Mesenchymal stem cell (in vitro differentiated cells and primary cell): ENCODE data around the gene NRF1.
A peak's percentile ranks its signal among the peaks of the same experiment; 100 is the strongest.

ENCODE experiments used
- DNase-seq: peaks from one replicate; pipeline ENCODE4 v3.0.0-alpha.2; 2013
- H2AFZ ChIP-seq: one replicate; pipeline ENCODE4 v1.6.1; 2013; ENCODE audit warnings: low read depth, mild to moderate bottlenecking, control low read depth, inconsistent platforms, low read length, moderate library complexity
- H2AK5ac ChIP-seq: 2 replicates; pipeline ENCODE4 v1.6.1; 2013; ENCODE audit warnings: low read length, moderate library complexity, mild to moderate bottlenecking, inconsistent platforms; ENCODE audit not compliant: severe bottlenecking
- H2BK120ac ChIP-seq: one replicate; pipeline ENCODE4 v1.6.1; 2013; ENCODE audit warnings: low read depth, mild to moderate bottlenecking, inconsistent platforms, low read length, moderate library complexity
- H2BK12ac ChIP-seq, 2 experiments: one replicate each; pipeline ENCODE4 v1.6.1; 2013; ENCODE audit warnings: inconsistent platforms in 2 of 2, low read length in 2 of 2, mild to moderate bottlenecking in 2 of 2, moderate library complexity in 2 of 2, control low read depth in 1 of 2
- H2BK15ac ChIP-seq: one replicate; pipeline ENCODE4 v1.6.1; 2013; ENCODE audit warnings: mild to moderate bottlenecking, low read depth, inconsistent platforms; ENCODE audit not compliant: poor library complexity, severe bottlenecking
- H2BK5ac ChIP-seq: 2 replicates; pipeline ENCODE4 v1.6.1; 2013; ENCODE audit warnings: low read depth, mild to moderate bottlenecking, low read length, control low read depth, inconsistent platforms; ENCODE audit not compliant: poor library complexity, severe bottlenecking
- H3K14ac ChIP-seq, 2 experiments: one replicate each; pipeline ENCODE4 v1.6.1; 2013; ENCODE audit warnings: inconsistent platforms in 2 of 2, low read length in 2 of 2, control low read depth in 1 of 2, mild to moderate bottlenecking in 1 of 2, moderate library complexity in 1 of 2
- H3K18ac ChIP-seq, 2 experiments: one replicate each; pipeline ENCODE4 v1.6.1; 2013; ENCODE audit warnings: inconsistent platforms in 2 of 2, low read length in 2 of 2, control low read depth in 1 of 2, low read depth in 1 of 2, mild to moderate bottlenecking in 1 of 2
- H3K23ac ChIP-seq, 2 experiments: one replicate each; pipeline ENCODE4 v1.6.1; 2013; ENCODE audit warnings: inconsistent platforms in 2 of 2, low read length in 2 of 2, mild to moderate bottlenecking in 2 of 2, moderate library complexity in 2 of 2, control low read depth in 1 of 2
- H3K27ac ChIP-seq: 2 replicates; pipeline ENCODE4 v1.5.1; 2013; ENCODE audit warnings: mild to moderate bottlenecking, moderate library complexity, low read length, control low read depth, inconsistent platforms; ENCODE audit not compliant: poor library complexity, severe bottlenecking
- H3K27me3 ChIP-seq, 2 experiments: 2 replicates each; pipeline versions ENCODE4 v1.6.1 to v1.7.0; 2013; ENCODE audit warnings: low read length in 2 of 2, mild to moderate bottlenecking in 2 of 2, moderate library complexity in 2 of 2, control low read depth in 1 of 2, inconsistent platforms in 1 of 2; ENCODE audit not compliant: control insufficient read depth in 1 of 2, insufficient read depth in 1 of 2
- H3K36me3 ChIP-seq, 2 experiments: 2 replicates each; pipeline versions ENCODE4 v1.6.1 to v1.7.0; 2013; ENCODE audit warnings: low read length in 2 of 2, control low read depth in 1 of 2, inconsistent platforms in 1 of 2, low read depth in 1 of 2, mild to moderate bottlenecking in 1 of 2; ENCODE audit not compliant: insufficient read depth in 2 of 2, control insufficient read depth in 1 of 2
- H3K4ac ChIP-seq, 2 experiments: one replicate each; pipeline ENCODE4 v1.6.1; 2013; ENCODE audit warnings: inconsistent platforms in 2 of 2, low read length in 2 of 2, mild to moderate bottlenecking in 2 of 2, moderate library complexity in 2 of 2, control low read depth in 1 of 2, low read depth in 1 of 2
- H3K4me1 ChIP-seq: 2 replicates; pipeline ENCODE4 v1.6.1; 2013; ENCODE audit warnings: low read depth, low read length, control low read depth; ENCODE audit not compliant: control insufficient read depth, insufficient read depth
- H3K4me2 ChIP-seq: 2 replicates; pipeline ENCODE4 v1.6.1; 2013; ENCODE audit warnings: low read length, mild to moderate bottlenecking, inconsistent platforms; ENCODE audit not compliant: poor library complexity, severe bottlenecking
- H3K4me3 ChIP-seq, 2 experiments: 2 replicates each; pipeline versions ENCODE4 v1.5.1 to v1.7.0; 2013; ENCODE audit warnings: low read length in 2 of 2, mild to moderate bottlenecking in 2 of 2, control low read depth in 1 of 2, low read depth in 1 of 2; ENCODE audit not compliant: insufficient read depth in 1 of 2
- H3K79me1 ChIP-seq: replicated peaks from 2 replicates; pipeline ENCODE4 v1.6.1; 2013; ENCODE audit warnings: mild to moderate bottlenecking, control low read depth, low read length, inconsistent platforms; ENCODE audit not compliant: poor library complexity, severe bottlenecking
- H3K9ac ChIP-seq: 2 replicates; pipeline ENCODE4 v1.7.0; 2013; ENCODE audit warnings: mild to moderate bottlenecking, low read length, moderate library complexity
- H3K9me3 ChIP-seq: 2 replicates; pipeline ENCODE4 v1.7.0; 2013; ENCODE audit warnings: mild to moderate bottlenecking, low read length; ENCODE audit not compliant: control insufficient read depth
- H4K8ac ChIP-seq: one replicate; pipeline ENCODE4 v1.6.1; 2013; ENCODE audit warnings: inconsistent platforms, mild to moderate bottlenecking, low read length, moderate library complexity
- H4K91ac ChIP-seq: one replicate; pipeline ENCODE4 v1.6.1; 2013; ENCODE audit warnings: mild to moderate bottlenecking, low read length, inconsistent platforms
- WGBS: methylation state at CpG from one replicate; pipeline ENCODE4 v1.1.7; 2013; ENCODE audit warnings: mixed read lengths; 5-methylcytosine and 5-hydroxymethylcytosine counted together

Gene NRF1

DNA sequence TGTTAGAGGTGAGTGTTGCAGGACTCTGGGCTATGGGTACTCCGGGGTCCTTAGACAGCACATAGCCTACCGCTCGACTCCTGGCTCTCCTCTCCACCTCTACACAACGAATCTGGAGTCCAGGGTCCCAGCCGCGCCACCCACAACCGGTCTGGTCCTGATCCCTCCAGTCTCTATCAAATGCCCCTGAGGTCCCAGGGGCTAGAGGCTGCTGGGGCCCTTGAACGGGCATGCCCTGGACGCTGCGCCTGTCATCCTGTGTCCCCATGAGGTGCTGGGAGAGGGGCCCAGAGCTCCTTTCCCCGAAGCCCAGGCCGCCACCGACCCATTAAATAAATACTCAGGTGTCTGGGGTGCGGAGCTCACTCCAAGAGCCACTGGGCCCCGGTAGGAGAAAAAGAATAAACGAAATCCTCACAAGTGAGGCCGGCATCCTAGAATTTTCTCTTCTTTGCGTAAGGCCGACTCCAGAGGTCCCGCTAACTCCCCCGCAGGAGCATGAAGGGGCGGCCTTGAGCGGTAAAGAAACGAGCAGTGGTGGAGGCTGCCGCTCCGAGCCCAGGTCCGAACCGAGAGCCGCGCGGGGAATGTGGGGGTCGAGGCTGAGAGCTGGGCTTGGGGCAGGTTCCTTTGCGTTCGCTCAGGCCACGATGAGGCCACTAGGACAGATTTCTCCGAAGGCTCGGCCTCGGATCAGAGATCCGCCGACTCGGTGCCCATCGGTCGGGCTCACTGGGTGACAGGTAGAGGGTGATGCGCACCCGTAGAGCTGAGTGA, 166.7 kb downstream of the NRF1 start:
- WGBS, result 8% methylated on average over 43 of the region's 45 CpGs
- H2BK120ac ChIP-seq, result no peak overlapping the region

DNA sequence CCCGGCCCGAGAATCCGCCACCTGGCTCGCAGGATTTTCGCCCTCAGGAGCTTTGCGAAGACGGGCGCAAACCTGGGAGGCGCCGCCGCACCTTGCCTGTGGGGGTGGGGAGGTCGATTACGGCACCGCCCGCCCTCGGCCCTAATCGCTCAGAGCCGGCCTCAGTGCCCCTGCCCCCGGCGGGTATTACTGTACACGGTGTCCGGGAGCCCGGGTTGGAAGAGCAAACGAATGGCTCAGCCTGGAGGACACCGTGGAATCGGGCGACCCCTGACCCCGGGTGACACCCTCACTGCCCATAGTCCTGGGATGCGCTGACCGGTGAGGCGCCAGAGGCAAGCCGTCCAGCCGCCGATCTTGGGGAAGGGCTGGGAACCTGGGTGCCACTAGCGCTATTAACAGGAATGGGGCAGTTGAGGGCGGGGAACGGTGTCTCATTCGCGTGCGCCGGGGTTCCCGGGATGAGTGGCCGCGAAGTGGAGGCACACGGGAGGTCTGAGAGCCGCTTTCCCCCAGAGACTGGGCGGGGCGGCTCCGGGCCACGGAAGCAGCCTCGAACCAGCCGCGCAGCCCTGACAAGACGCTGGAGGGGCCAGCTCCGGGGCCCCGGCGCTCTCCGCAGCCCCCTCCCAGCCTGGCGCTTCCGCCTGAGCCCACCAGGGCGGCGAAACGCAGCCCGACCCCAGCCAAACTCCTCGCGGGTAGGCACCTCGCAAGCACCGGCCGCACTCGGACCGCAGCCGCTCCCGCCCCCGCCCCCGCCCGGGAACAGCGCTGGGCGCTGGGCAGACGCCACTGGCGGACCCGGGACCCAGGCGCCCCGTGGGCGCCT, 167.5 kb downstream of the NRF1 start:
- no peak overlapping the region for H2BK120ac ChIP-seq
- peak overlapping the region in 1 of 2 experiments; percentile 48 for H3K23ac ChIP-seq
- H3K36me3 ChIP-seq, result no peaks in the 10 kb centered on the region
- no peak overlapping the region for H2BK5ac ChIP-seq
- H2BK12ac ChIP-seq, result no peak overlapping the region
- H3K27me3 ChIP-seq, result peaks cover 78 to 88% of the 10 kb centered on the region in 2 experiments
- peak overlapping the region; percentile 36 for H2BK15ac ChIP-seq
- peaks cover 36% of the 10 kb centered on the region for H3K4me1 ChIP-seq
- peak overlapping the region; percentile 84 for H3K4me2 ChIP-seq
- H3K14ac ChIP-seq, result no peak overlapping the region
- H3K9me3 ChIP-seq, result peaks cover 4% of the 10 kb centered on the region
- no peak overlapping the region for H3K4ac ChIP-seq
- no peak overlapping the region for H3K9ac ChIP-seq
- H2AFZ ChIP-seq, result no peak overlapping the region
- no peak overlapping the region for H3K18ac ChIP-seq
- H4K91ac ChIP-seq, result no peak overlapping the region
- DNase-seq, result no peak
- H2AK5ac ChIP-seq, result no peak overlapping the region
- H4K8ac ChIP-seq, result no peak overlapping the region
- H3K27ac ChIP-seq, result no peak overlapping the region
- H3K79me1 ChIP-seq, result no peaks in the 10 kb centered on the region
- peak overlapping the region in 1 of 2 experiments; percentile 38 for H3K4me3 ChIP-seq
- under 1% methylated on average over 79 of the region's 84 CpGs for WGBS

More for the DNA sequence above, 166.7 kb downstream of the NRF1 start:
- Histone ChIP-seq H2BK12ac (no peak overlapping the region), H3K9me3 (peaks cover 4% of the 10 kb centered on the region), H2AK5ac (no peak overlapping the region), H3K9ac (no peak overlapping the region), H2AFZ (no peak overlapping the region), H3K4me1 (peaks cover 36% of the 10 kb centered on the region), H3K27ac (no peak overlapping the region), H3K4me2 (peak overlapping the region; percentile 26), H2BK15ac (no peak overlapping the region), H3K36me3 (no peaks in the 10 kb centered on the region), H3K4me3 (no peak overlapping the region), H3K23ac (no peak overlapping the region), H3K18ac (no peak overlapping the region), H3K4ac (no peak overlapping the region), H3K79me1 (no peaks in the 10 kb centered on the region), H3K27me3 (peaks cover 70 to 87% of the 10 kb centered on the region in 2 experiments), H4K91ac (no peak overlapping the region), H4K8ac (no peak overlapping the region), H2BK5ac (no peak overlapping the region), H3K14ac (no peak overlapping the region)
- no peak for DNase-seq

DNA sequence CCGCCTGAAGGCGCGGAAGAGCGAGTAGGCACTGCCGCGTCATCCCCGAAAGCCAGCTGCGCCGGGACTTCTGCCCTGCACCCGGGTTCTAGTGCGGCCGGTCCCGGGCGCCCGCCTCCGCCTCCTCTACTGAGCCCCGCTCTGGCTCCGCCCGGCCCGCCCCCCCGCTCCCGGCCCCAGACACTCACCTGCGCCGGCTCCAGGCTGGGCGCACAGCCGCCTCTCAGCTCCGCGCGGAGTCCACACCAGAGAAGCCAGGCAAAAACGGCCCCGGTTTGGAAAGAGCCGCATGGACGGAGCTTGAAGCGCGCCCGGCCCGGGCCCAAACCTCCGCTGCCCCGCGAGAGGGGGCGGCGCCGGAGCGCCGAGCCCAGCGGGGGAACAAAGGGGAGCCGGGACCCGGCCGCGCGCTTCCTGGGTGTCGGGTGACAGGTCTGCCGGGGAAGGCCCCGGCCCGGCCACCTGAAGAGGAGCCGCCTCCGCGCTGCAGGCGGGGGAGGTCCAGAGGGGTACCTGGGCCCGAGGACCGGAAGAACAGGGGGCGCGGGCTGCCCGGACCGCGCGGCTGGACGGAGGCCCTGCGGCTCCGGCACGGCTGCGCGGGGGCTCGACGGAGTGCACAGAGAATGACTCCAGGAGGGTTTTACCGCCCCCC, 168.2 kb downstream of the NRF1 start:
- Histone ChIP-seq H3K14ac (no peak overlapping the region), H3K4me2 (peak overlapping the region; percentile 84), H2BK12ac (no peak overlapping the region), H2AK5ac (no peak overlapping the region), H3K4me3 (peak overlapping the region in 1 of 2 experiments; percentile 38), H3K4ac (no peak overlapping the region), H3K4me1 (peaks cover 36% of the 10 kb centered on the region), H3K9ac (no peak overlapping the region), H3K27ac (no peak overlapping the region), H3K9me3 (peaks cover 4% of the 10 kb centered on the region), H2BK5ac (no peak overlapping the region), H3K18ac (no peak overlapping the region), H3K27me3 (peaks cover 85 to 88% of the 10 kb centered on the region in 2 experiments), H2BK15ac (peak overlapping the region; percentile 40), H2BK120ac (no peak overlapping the region), H3K79me1 (no peaks in the 10 kb centered on the region), H3K23ac (no peak overlapping the region), H4K91ac (no peak overlapping the region), H2AFZ (no peak overlapping the region), H4K8ac (no peak overlapping the region), H3K36me3 (no peaks in the 10 kb centered on the region)
- under 1% methylated on average over 33 of the region's 76 CpGs for WGBS
- DNase-seq, result no peak
